NCI-H748 (cell line): ENCODE results near the gene AFTPH.
A peak's percentile ranks its signal among the peaks of the same experiment; 100 is the strongest.

Experiments used
- DNase-seq: peaks from one replicate; lab custom pipeline; 2025; ENCODE audit not compliant: unreplicated experiment; lab: John Stamatoyannopoulos, UW

The AFTPH gene

GRCh38 chr2:64627860-64628841 lies 104.0 kb downstream of the AFTPH start:
- no peak for DNase-seq

DNA sequence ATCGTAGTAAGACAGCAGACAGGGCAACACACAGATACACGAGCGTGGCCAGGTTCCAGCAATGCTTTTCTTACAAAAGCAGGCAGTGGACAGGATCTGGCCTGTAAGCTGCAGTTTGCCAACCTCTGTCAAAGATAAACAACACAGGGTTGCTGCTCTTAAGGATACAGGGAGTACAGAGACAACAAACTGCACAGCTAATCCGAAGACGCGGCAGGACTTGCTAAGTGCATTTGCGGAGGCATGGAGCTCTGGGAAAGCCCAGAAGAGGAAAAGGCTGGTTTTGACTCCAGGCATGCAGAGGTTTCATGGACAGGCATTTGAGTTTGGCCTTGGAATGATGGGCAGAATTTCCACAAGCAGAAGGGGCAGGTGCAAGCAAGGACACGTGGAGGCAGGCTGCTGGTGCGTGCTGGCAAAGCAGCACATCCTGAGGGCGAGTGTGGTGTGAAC lies 105.2 kb downstream of the AFTPH start:
- DNase-seq: no peak

GRCh38 chr2:64629875-64630274 lies 105.7 kb downstream of the AFTPH start:
- DNase-seq: no peak

- DNase-seq: no peak
Observed at GRCh38 chr2:64630752-64631151, 106.6 kb downstream of the AFTPH start.

DNA sequence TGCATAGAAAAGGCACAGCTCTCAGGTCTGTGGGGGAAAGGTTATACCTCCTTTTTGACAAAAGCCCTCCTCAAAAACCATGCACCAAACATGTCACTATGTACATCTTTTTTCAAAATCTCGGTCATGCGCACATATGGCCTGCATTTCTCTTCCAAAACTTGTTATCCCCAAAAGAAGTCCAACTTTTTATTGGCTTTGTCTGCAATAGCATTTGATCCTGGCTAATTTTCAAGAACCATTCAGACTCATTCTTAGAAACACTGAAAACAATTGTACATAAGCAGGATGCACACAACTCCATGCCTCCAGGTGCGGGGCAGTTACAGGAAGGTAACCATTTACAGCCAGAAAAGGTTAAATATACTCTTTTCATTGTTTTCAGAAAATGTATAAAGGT lies 107.6 kb downstream of the AFTPH start:
- no peak for DNase-seq

DNA sequence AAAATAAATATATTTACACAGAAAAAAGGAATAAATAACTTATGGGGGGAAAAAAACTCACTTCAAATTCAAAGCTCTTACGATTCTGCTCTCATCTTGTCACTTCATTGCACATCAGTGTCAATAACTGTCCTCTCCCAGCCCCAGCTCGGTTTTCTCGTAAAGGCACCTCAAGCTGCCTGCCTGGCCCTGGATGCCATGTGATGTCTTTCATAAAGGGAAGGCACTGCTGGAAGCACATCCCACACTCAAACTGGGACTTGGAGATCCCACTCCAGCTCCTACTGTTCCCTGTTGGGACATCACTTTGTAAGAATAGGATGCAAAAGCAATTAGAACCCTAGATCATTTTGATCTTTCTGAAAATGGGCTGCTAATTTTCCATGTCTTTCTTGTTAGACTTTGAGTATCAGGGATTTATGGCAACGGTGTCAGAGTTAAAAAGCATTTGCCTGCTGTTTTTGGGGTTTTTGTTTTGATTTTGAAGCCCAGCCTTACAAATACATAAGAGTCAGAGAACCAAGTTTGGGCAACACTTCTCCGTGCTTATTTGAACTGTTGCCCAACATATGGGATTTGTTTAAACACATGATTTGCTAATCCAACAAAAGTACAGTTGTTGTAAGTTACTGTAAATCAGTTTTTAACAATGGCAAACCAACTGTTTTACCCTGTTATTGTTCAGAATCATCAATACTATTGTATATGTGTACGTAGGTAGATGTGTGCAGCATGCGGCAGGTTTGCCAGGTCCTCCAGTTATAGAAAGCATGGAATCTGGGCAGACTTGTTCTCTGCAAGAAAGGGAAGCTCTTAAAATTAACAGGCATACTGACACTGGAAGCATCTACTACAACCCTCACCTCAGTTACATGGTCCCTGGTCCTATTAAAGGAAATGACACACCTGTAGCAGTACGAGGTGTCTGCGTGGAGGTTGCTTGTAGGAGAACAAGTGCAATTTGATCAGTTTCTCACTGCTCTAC lies 109.0 kb downstream of the AFTPH start:
- no peak for DNase-seq

- DNase-seq: no peak
Observed at GRCh38 chr2:64634345-64635267, 110.5 kb downstream of the AFTPH start.

DNA sequence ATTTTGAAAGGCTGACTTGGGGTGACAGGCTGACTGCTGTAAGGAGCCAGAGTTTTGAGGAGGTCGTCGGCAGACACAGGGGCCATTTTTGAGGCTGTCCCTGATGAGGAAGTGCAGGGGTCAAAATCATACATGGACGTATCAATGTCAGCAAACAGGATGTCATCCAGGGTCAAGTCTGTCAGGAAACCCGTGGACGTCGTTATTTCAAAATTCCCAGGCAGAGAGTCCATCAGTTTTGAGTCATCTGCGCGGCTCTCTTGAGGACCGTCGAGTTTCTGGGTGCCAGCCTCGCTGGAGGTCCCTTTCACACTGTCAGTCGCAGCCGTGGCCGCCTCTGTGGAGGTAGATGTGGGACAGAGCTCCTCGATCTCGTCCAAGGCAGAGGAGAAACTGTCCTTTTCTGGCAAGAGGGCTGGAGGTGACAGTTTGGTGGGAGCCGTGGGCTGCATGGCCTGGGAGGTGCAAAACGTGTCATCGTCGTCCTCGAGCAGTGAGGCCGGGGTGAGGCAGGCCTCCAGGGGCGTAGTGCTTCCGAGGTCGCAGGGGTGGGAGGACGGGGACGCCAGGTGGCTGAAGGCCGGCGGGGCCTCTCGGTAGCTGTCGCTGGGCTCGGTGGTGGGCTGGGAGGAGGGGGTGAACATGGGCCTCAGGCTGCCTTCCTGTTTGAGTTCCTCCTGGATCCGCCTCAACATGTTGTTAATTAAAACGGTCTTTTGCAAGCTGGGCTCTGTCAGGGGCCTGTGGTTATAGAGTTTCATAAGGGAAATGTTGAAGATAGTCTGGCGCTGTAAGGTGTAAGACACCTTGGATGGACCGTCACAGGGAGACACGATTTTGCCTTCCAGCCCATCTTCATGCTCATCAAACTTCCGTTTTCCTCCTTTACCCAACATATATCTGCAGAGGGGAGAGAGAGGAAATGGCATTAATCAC lies 112.1 kb downstream of the AFTPH start:
- DNase-seq: no peak

DNA sequence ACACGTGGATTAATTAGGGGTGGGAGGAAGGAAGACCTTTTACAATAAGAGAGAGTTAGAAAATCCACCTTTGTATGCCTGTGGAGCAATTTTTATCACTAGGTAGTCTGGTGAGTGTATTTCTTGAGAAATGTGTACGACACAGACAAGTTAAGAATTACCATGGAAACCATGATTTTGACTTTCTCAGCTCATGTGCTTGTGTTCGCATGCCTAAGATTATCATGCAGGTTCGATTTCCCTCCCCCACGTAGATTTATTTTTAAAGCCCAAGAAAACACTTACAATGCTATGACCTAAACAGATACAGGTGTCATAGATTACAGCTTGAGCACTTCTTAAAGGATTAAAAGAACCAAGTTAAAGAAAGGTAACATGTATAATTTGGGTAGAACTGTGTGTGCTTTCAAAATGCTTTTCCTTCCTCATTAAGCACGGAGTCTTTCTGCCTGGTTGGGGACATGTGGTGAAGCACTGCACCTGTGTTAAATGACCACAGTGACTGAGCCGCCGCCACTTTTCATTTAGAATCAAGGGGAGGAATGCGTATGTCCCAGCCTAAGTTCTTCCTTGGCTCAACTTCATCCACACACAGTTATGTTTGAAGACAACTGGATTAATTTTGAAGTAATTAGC lies 113.0 kb downstream of the AFTPH start:
- DNase-seq: no peak

- no peak for DNase-seq
Observed at GRCh38 chr2:64637931-64638330, 113.8 kb downstream of the AFTPH start.

GRCh38 chr2:64638502-64639120 lies 114.5 kb downstream of the AFTPH start:
- no peak for DNase-seq

DNA sequence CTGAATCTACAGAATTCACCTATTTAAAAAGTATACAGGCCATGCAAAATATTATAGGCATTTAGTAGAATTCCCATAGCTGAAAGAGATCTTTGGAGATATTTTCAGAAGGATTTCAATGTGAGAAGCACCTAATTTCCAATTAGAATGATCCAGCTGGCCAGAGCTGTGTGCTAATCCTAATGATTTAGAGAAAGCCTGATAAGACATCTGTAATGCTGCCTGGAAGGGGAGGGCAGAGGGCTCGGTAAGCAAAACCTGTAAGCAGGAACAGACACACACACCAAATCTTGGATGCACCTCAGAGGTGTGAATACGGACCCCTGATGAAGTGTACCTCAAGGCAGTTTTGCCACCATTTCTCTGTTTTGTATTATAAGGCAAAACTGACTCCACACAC lies 115.6 kb downstream of the AFTPH start:
- no peak for DNase-seq

DNA sequence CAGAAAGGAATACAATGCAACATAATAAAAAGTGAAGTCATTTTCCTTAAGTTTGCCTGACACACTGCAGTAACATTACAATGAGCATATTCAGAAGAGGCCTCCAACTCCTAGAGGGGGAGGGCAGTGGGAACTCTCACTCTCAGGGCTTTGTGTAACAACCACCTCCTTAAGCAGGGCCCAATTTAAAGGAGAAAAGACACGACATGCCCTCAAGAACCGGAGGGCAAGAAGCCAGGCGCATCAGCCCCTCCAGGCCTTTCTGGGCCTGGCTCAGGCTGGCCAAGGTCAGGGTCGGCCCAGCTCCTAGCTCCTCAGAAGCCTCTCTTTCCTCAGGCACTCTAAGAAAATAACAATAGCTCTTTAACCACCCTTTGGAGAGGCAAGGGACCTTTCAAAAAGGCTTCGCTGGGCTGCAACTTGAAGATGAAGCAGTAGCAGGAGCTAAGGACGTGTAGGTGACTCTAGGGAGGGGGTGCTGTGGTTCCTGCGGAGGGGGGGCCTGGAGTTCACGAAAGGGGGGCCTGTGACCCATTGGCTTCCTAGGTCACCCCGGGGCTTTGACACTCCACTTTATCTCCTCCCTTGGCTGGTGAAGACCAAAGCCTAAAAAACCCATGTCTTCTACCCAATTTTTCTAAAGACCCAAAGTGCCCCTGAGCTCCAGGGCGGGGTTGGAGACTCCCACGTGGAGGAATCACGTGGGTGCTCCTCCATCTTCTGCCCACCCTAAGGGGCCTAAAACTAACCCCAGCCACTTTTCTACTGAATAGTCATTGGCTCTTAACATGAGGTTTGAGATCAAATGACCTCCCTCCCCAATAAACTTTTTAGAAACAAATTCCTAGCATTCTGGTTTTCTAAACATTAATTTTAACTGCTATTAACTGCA lies 116.3 kb downstream of the AFTPH start:
- no peak for DNase-seq

DNA sequence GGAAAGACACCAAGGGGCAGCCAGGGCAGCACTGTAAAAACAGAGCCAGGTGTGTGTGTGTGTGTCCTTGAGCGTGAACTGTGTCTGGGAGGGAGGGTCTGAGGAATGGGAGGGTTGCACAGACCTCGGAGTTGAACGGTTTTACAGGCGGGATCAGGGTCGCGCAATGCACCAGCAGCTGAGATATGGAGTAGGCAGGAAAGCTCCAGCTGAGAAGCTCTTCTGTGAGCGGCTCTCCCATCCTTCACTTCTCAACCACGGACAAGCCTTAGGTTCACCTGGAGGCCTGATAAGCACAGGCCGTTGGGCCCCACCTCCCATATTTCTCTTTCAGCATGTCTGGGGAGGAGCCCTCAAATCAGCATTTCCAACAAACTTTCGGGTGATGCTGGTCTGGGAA lies 117.5 kb downstream of the AFTPH start:
- DNase-seq: peak; percentile 36
